NCI-H524 (cell line): ENCODE measurements around the gene KRTAP12-2.
A peak's percentile ranks its signal among the peaks of the same experiment; 100 is the strongest.

Source experiments
- DNase-seq, 2 experiments: peaks; one replicate each; lab custom pipeline; 2025; lab: John Stamatoyannopoulos, UW

The KRTAP12-2 gene

GRCh38 chr21:44626673-44627143, 40.0 kb downstream of the KRTAP12-2 start, which contains the start of gene KRTAP10-9:
Gene KRTAP10-9, plus strand, starts transcription at chr21:44627093. Its CDS starts 79 bp downstream, at chr21:44627172.
- DNase-seq: no peak

- DNase-seq: no peak
Measured at GRCh38 chr21:44626262-44626661, 40.5 kb downstream of the KRTAP12-2 start.

- DNase-seq: no peak
Measured at GRCh38 chr21:44625756-44626155, 41.0 kb downstream of the KRTAP12-2 start.

GRCh38 chr21:44623575-44623974, 43.2 kb downstream of the KRTAP12-2 start:
- no peak for DNase-seq

- no peak for DNase-seq
Measured at GRCh38 chr21:44619886-44620285, 46.8 kb downstream of the KRTAP12-2 start.

GRCh38 chr21:44618909-44619308, 47.8 kb downstream of the KRTAP12-2 start:
- DNase-seq: no peak

- no peak for DNase-seq
Measured at GRCh38 chr21:44618504-44618903, 48.2 kb downstream of the KRTAP12-2 start.

- peak; percentile 75 to 91 for DNase-seq
Measured at GRCh38 chr21:44617071-44617501, 49.6 kb downstream of the KRTAP12-2 start.

- DNase-seq: no peak
Measured at GRCh38 chr21:44616591-44616926, 50.2 kb downstream of the KRTAP12-2 start.
